ENCODE data around the gene PCLO. TPM values are rescaled to one million over a fixed set of nuclear protein-coding genes. Genes with fewer than 3 reads are reported as not detected.

PCLO gene
- total RNA-seq, 3 donors from 2014 or later = 5.3 to 20.9 (median 5.9) TPM

DNA sequence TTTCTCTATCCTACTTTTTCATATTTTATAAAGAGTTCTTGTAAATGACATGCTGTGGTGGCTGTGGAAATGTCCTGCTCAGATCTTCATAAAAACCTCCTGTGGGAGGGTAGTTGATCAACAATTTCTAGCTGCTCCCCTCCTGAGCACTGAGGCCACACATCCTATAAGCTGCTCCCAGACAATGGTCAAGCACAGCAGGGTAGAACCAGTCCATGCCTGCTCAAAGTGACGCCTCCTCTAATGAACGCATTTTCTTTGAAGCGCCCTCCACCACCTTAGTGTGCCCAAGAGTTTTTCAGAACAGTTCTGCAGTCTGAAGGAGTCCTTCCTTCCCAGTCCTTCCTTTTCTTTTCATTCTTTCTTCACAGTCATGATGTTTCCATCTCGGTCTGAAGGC lies 420.5 kb downstream of the PCLO start:
- intact Hi-C loops (cut with DNase I; ENCODE audit: low total_unique reads) = no loop called here
- TF ChIP-seq POLR2A (IDR thresholded peaks at IDR 0.05) (no peak), POLR2AphosphoS5 (IDR thresholded peaks at IDR 0.05) (no peak)
- TF ChIP-seq, protein P1, sequence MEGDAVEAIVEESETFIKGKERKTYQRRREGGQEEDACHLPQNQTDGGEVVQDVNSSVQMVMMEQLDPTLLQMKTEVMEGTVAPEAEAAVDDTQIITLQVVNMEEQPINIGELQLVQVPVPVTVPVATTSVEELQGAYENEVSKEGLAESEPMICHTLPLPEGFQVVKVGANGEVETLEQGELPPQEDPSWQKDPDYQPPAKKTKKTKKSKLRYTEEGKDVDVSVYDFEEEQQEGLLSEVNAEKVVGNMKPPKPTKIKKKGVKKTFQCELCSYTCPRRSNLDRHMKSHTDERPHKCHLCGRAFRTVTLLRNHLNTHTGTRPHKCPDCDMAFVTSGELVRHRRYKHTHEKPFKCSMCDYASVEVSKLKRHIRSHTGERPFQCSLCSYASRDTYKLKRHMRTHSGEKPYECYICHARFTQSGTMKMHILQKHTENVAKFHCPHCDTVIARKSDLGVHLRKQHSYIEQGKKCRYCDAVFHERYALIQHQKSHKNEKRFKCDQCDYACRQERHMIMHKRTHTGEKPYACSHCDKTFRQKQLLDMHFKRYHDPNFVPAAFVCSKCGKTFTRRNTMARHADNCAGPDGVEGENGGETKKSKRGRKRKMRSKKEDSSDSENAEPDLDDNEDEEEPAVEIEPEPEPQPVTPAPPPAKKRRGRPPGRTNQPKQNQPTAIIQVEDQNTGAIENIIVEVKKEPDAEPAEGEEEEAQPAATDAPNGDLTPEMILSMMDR (IDR thresholded peaks at IDR 0.05) = no peak
- no peaks in the 10 kb centered on the region for H3K36me3 ChIP-seq

GRCh38 chr7:82741493-82741892 lies 421.2 kb downstream of the PCLO start:
- no peaks in the 10 kb centered on the region for H3K27me3 ChIP-seq
- TF ChIP-seq, protein P1 (IDR thresholded peaks at IDR 0.05) = no peak
- no peak for TF ChIP-seq POLR2A (IDR thresholded peaks at IDR 0.05)
- TF ChIP-seq POLR2AphosphoS5 (IDR thresholded peaks at IDR 0.05) = no peak
- H3K4me1 ChIP-seq = no peaks in the 10 kb centered on the region
- H3K27ac ChIP-seq = no peak overlapping the region
- H3K36me3 ChIP-seq = no peaks in the 10 kb centered on the region
- no peaks in the 10 kb centered on the region for H3K9me3 ChIP-seq
- DNase-seq (ENCODE audit: low spot score in 2 of 2) = no peak
- H3K4me3 ChIP-seq = no peak overlapping the region
- intact Hi-C loops (cut with DNase I; ENCODE audit: low total_unique reads) = no loop called here

More for the DNA sequence above, 420.5 kb downstream of the PCLO start:
- H3K4me1 ChIP-seq = no peaks in the 10 kb centered on the region
- DNase-seq (ENCODE audit: low spot score in 2 of 2) = no peak
- H3K27me3 ChIP-seq = no peaks in the 10 kb centered on the region
- no peaks in the 10 kb centered on the region for H3K9me3 ChIP-seq
- no peak overlapping the region for H3K27ac ChIP-seq
- no peak overlapping the region for H3K4me3 ChIP-seq

GRCh38 chr7:82740246-82740848 lies 422.3 kb downstream of the PCLO start:
- Histone ChIP-seq H3K9me3 (no peaks in the 10 kb centered on the region), H3K4me1 (no peaks in the 10 kb centered on the region), H3K36me3 (no peaks in the 10 kb centered on the region), H3K27ac (no peak overlapping the region), H3K4me3 (no peak overlapping the region), H3K27me3 (no peaks in the 10 kb centered on the region)
- DNase-seq (ENCODE audit: low spot score in 2 of 2) = no peak
- intact Hi-C loops (cut with DNase I; ENCODE audit: low total_unique reads) = no loop called here
- TF ChIP-seq POLR2A (IDR thresholded peaks at IDR 0.05) (no peak), POLR2AphosphoS5 (IDR thresholded peaks at IDR 0.05) (no peak)
- TF ChIP-seq, protein P1 (IDR thresholded peaks at IDR 0.05) = no peak

- TF ChIP-seq POLR2A (IDR thresholded peaks at IDR 0.05) (no peak), POLR2AphosphoS5 (IDR thresholded peaks at IDR 0.05) (no peak)
- TF ChIP-seq, protein P1 (IDR thresholded peaks at IDR 0.05) = no peak
- intact Hi-C loops (cut with DNase I; ENCODE audit: low total_unique reads) = no loop called here
Observed at GRCh38 chr7:82736633-82737032, 426.1 kb downstream of the PCLO start.

GRCh38 chr7:82732677-82733076 lies 430.0 kb downstream of the PCLO start:
- no peaks in the 10 kb centered on the region for H3K9me3 ChIP-seq
- no peak for TF ChIP-seq POLR2A (IDR thresholded peaks at IDR 0.05)
- TF ChIP-seq, protein P1 (IDR thresholded peaks at IDR 0.05) = no peak
- TF ChIP-seq POLR2AphosphoS5 (IDR thresholded peaks at IDR 0.05) = no peak
- no peak overlapping the region for H3K27ac ChIP-seq
- H3K4me3 ChIP-seq = no peak overlapping the region
- no peak for DNase-seq (ENCODE audit: low spot score in 2 of 2)
- no peaks in the 10 kb centered on the region for H3K4me1 ChIP-seq
- H3K36me3 ChIP-seq = no peaks in the 10 kb centered on the region
- no peaks in the 10 kb centered on the region for H3K27me3 ChIP-seq
- intact Hi-C loops (cut with DNase I; ENCODE audit: low total_unique reads) = no loop called here

More at GRCh38 chr7:82736633-82737032, 426.1 kb downstream of the PCLO start:
- no peaks in the 10 kb centered on the region for H3K27me3 ChIP-seq
- H3K4me1 ChIP-seq = no peaks in the 10 kb centered on the region
- no peaks in the 10 kb centered on the region for H3K9me3 ChIP-seq
- no peak overlapping the region for H3K27ac ChIP-seq
- no peak overlapping the region for H3K4me3 ChIP-seq
- no peaks in the 10 kb centered on the region for H3K36me3 ChIP-seq
- no peak for DNase-seq (ENCODE audit: low spot score in 2 of 2)
